Activated CD4-positive, alpha-beta T cell treated with anti-CD3 and anti-CD28 coated beads, Interleukin-10, Interleukin-2, amounts not matched to agents 100 ng/mL and 50 ng/mL, durations not matched to agents 16 hours and 8 hours (primary cell): Measurements from ENCODE around the gene FCRL6.

Source experiments
- DNase-seq: peaks from one replicate; pipeline ENCODE4 v3.0.0-alpha.2; 2020

FCRL6 gene

GRCh38 chr1:159838715-159839114, 36.6 kb downstream of the FCRL6 start:
- peak; percentile 14 for DNase-seq

GRCh38 chr1:159839116-159839849, 37.1 kb downstream of the FCRL6 start:
- DNase-seq, result no peak

- no peak for DNase-seq
Measured at GRCh38 chr1:159841749-159842148, 39.6 kb downstream of the FCRL6 start.

GRCh38 chr1:159843459-159843858, 41.3 kb downstream of the FCRL6 start:
- DNase-seq, result no peak

GRCh38 chr1:159845751-159846629, 43.8 kb downstream of the FCRL6 start:
- DNase-seq, result no peak

- no peak for DNase-seq
Measured at GRCh38 chr1:159847231-159847630, 45.1 kb downstream of the FCRL6 start.

- DNase-seq, result no peak
Measured at GRCh38 chr1:159848326-159848725, 46.2 kb downstream of the FCRL6 start.

GRCh38 chr1:159849626-159850366, 47.6 kb downstream of the FCRL6 start:
- no peak for DNase-seq

GRCh38 chr1:159851407-159851806, 49.2 kb downstream of the FCRL6 start:
- peak; percentile 18 for DNase-seq

- DNase-seq, result no peak
Measured at GRCh38 chr1:159853417-159854115, 51.4 kb downstream of the FCRL6 start.

- DNase-seq, result no peak
Measured at GRCh38 chr1:159854116-159854692, 52.0 kb downstream of the FCRL6 start.

- DNase-seq, result peak; percentile 83
Measured at GRCh38 chr1:159854693-159855192, 52.6 kb downstream of the FCRL6 start.

GRCh38 chr1:159855709-159856108, 53.5 kb downstream of the FCRL6 start:
- no peak for DNase-seq

GRCh38 chr1:159856576-159856975, 54.4 kb downstream of the FCRL6 start:
- DNase-seq, result no peak

GRCh38 chr1:159857889-159858288, 55.7 kb downstream of the FCRL6 start:
- no peak for DNase-seq

GRCh38 chr1:159859767-159860322, 57.7 kb downstream of the FCRL6 start:
- DNase-seq, result no peak

GRCh38 chr1:159860456-159860855, 58.3 kb downstream of the FCRL6 start:
- DNase-seq, result no peak

- no peak for DNase-seq
Measured at GRCh38 chr1:159861218-159861617, 59.1 kb downstream of the FCRL6 start.

- no peak for DNase-seq
Measured at GRCh38 chr1:159862031-159862430, 59.9 kb downstream of the FCRL6 start.

GRCh38 chr1:159862557-159862956, 60.4 kb downstream of the FCRL6 start, which contains the start of gene VSIG8:
TSS of gene VSIG8 (minus strand) at chr1:159862657. CDS start at chr1:159862521, 136 bp downstream.
- no peak for DNase-seq

- DNase-seq, result no peak
Measured at GRCh38 chr1:159864262-159864661, 62.1 kb downstream of the FCRL6 start.
